A549 (cell line): ENCODE data around the gene EPB41L4B. TPM values are rescaled to one million over a fixed set of nuclear protein-coding genes. Genes with fewer than 3 reads are reported as not detected.
A peak's percentile ranks its signal among the peaks of the same experiment; 100 is the strongest.

Experiments used
- ATAC-seq, 2 experiments: fragments of 200-7000 bp in 1 of 2; fragments of >200 bp in 1 of 2; cut with Nextera tagmentation in 1 of 2; cut with Tn5 transposase in 1 of 2; 3 replicates each; pipeline versions ENCODE4 v1.8.0 to v1.9.1; 2018 to 2020; ENCODE audit warnings: mild to moderate bottlenecking in 1 of 2, moderate library complexity in 1 of 2
- CTCF ChIA-PET: fragments of 300-600 bp; sonication (Branson Sonifier 250); formaldehyde crosslinking; extraction: SDS; loops from one replicate; lab custom pipeline; 2021; ENCODE audit warnings: antibody characterized with exemption, inconsistent platforms; lab: Yijun Ruan, JAX
- POLR2A ChIA-PET: fragments of 350-600 bp; formaldehyde crosslinking; extraction: SDS; loops from one replicate; lab custom pipeline; 2021; ENCODE audit warnings: antibody characterized with exemption, inconsistent platforms; lab: Yijun Ruan, JAX
- DNase-seq, 2 experiments: peaks; one replicate each; pipeline versions ENCODE4 v3.0.0 to v3.0.0-alpha.2; 2011 to 2016; ENCODE audit warnings: low read depth in 1 of 2, low spot score in 1 of 2
- FAIRE-seq: peaks from 2 replicates; lab custom pipeline; 2011; peaks lifted over from hg19 to GRCh38; lab: Jason Lieb, UNC
- H3K27ac ChIP-seq, 2 experiments: fragments of >200 bp; sonication (Bioruptor Twin); formaldehyde crosslinking; 3 replicates each; pipeline ENCODE4 v1.5.1; 2016 to 2017
- H3K4me1 ChIP-seq: fragments of >200 bp; sonication (Bioruptor Twin); formaldehyde crosslinking; 3 replicates; pipeline ENCODE4 v1.6.1; 2016
- H3K4me2 ChIP-seq: fragments of >200 bp; sonication (Bioruptor Twin); formaldehyde crosslinking; 3 replicates; pipeline ENCODE4 v1.6.1; 2016
- H3K4me3 ChIP-seq: fragments of >200 bp; sonication (Bioruptor Twin); formaldehyde crosslinking; 3 replicates; pipeline ENCODE4 v1.5.1; 2016
- H3K9me3 ChIP-seq: fragments of >200 bp; sonication (Bioruptor Twin); formaldehyde crosslinking; 3 replicates; pipeline ENCODE4 v1.6.1; 2016
- BHLHE40 ChIP-seq: IDR thresholded peaks from 2 replicates; pipeline ENCODE4 v1.6.1; 2012; ENCODE audit warnings: low read depth, low read length, inconsistent platforms
- CBX8 ChIP-seq: fragments of 200-600 bp; sonication (generic); IDR thresholded peaks from 2 replicates; pipeline ENCODE4 v1.6.1; 2016
- CEBPB ChIP-seq, 2 experiments: fragments of >200 bp in 1 of 2; sonication (Bioruptor Twin) in 1 of 2; formaldehyde crosslinking in 1 of 2; IDR thresholded peaks; 2 replicates each; pipeline ENCODE4 v1.6.1; 2012 to 2016
- CHD4 ChIP-seq: fragments of 200-600 bp; sonication (generic); IDR thresholded peaks from 2 replicates; pipeline ENCODE4 v1.6.1; 2016; ENCODE audit warnings: antibody characterized with exemption, mild to moderate bottlenecking, borderline replicate concordance
- EHF ChIP-seq: fragments of 250-450 bp; sonication (Bioruptor Pico); IDR thresholded peaks from 2 replicates; pipeline ENCODE4 v1.5.0; 2020; ENCODE audit warnings: mild to moderate bottlenecking
- EHMT2 ChIP-seq: fragments of 200-600 bp; sonication (generic); IDR thresholded peaks from 2 replicates; pipeline ENCODE4 v1.6.1; 2016; ENCODE audit warnings: antibody characterized with exemption, low read depth, mild to moderate bottlenecking, moderate library complexity
- HEYL ChIP-seq: fragments of 250-450 bp; sonication (Bioruptor Pico); IDR thresholded peaks from 2 replicates; pipeline ENCODE4 v1.8.0; 2021; ENCODE audit warnings: mild to moderate bottlenecking, moderate library complexity
- HOXB5 ChIP-seq: fragments of 250-450 bp; sonication (Bioruptor Pico); IDR thresholded peaks from 2 replicates; pipeline ENCODE4 v1.5.0; 2020; ENCODE audit warnings: mild to moderate bottlenecking, moderate library complexity
- JUN ChIP-seq, 2 experiments: fragments of >200 bp; sonication (Bioruptor Twin); formaldehyde crosslinking; IDR thresholded peaks; 2 replicates in 1 of 2; 3 replicates in 1 of 2; pipeline ENCODE4 v1.6.1; 2016 to 2017
- PHF8 ChIP-seq: fragments of 200-600 bp; sonication (generic); IDR thresholded peaks from 2 replicates; pipeline ENCODE4 v1.6.1; 2016; ENCODE audit warnings: low read depth, mild to moderate bottlenecking, antibody characterized with exemption, moderate library complexity, borderline replicate concordance
- POLR2AphosphoS2 ChIP-seq: conservative IDR thresholded peaks from 2 replicates; pipeline ENCODE4 v1.6.1; 2012; ENCODE audit warnings: low read length, improper control_type of control experiment, inconsistent platforms
- RAD21 ChIP-seq, 2 experiments: fragments of >200 bp in 1 of 2; sonication (Bioruptor Twin) in 1 of 2; formaldehyde crosslinking in 1 of 2; IDR thresholded peaks in 1 of 2; conservative IDR thresholded peaks in 1 of 2; 2 replicates in 1 of 2; 3 replicates in 1 of 2; pipeline ENCODE4 v1.6.1; 2012 to 2018; ENCODE audit warnings: inconsistent platforms in 1 of 2
- RCOR1 ChIP-seq: fragments of 150-350 bp; IDR thresholded peaks from 2 replicates; pipeline ENCODE4 v1.6.1; 2014; ENCODE audit warnings: antibody characterized with exemption, low read length, low read depth
- RNF2 ChIP-seq: fragments of 200-600 bp; sonication (generic); IDR thresholded peaks from 2 replicates; pipeline ENCODE4 v1.6.1; 2016; ENCODE audit warnings: low read depth, mild to moderate bottlenecking, antibody characterized with exemption, moderate library complexity, borderline replicate concordance
- SREBF2 ChIP-seq: fragments of 450-650 bp; IDR thresholded peaks from 2 replicates; pipeline ENCODE4 v1.6.1; 2014; ENCODE audit warnings: mild to moderate bottlenecking, moderate library complexity
- TFCP2L1 ChIP-seq: fragments of 250-450 bp; sonication (Bioruptor Pico); IDR thresholded peaks from 2 replicates; pipeline ENCODE4 v1.5.0; 2021; ENCODE audit warnings: mild to moderate bottlenecking
- ZNF302 ChIP-seq: fragments of 250-450 bp; sonication (Bioruptor Pico); IDR thresholded peaks from 2 replicates; pipeline ENCODE4 v1.9.0; 2021; ENCODE audit warnings: inconsistent platforms, mild to moderate bottlenecking, moderate library complexity
- WGBS: methylation state at CpG from one replicate; pipeline ENCODE4 v1.1.6; 2017; ENCODE audit errors: missing lambda C conversion rate; 5-methylcytosine and 5-hydroxymethylcytosine counted together
- polyA plus RNA-seq, 4 experiments: library from polyadenylated mRNA; depleted of rRNA in 3 of 4; stranded (reverse); fragments of >200 nt; fragmentation: RNase III in 1 of 4; extraction: RNeasy Plus Mini Kit Qiagen cat#74134 plus additional on column Dnase treatment in 1 of 4; gene quantifications; 2 replicates in 3 of 4; 3 replicates in 1 of 4; pipeline ENCODE4 v1.2.3, GENCODE V29; 2011 to 2017
- TF ChIP-seq, protein P1 (sequence below): fragments of 250-450 bp; sonication (Bioruptor Pico); IDR thresholded peaks from 2 replicates; pipeline ENCODE4 v1.5.0; 2021; ENCODE audit warnings: mild to moderate bottlenecking, moderate library complexity, borderline replicate concordance
- TF ChIP-seq, protein P2 (sequence below): fragments of 150-350 bp; IDR thresholded peaks from 2 replicates; pipeline ENCODE4 v1.6.1; 2014; ENCODE audit warnings: low read depth, mild to moderate bottlenecking, low read length
- TF ChIP-seq, protein P3 (sequence below): fragments of >200 bp; sonication (Bioruptor Twin); formaldehyde crosslinking; IDR thresholded peaks from 2 replicates; pipeline ENCODE4 v1.6.1; 2016

Gene EPB41L4B
- polyA plus RNA-seq, 2 of the 4 experiments (the other 2 are of a cell fraction) = 7.9 to 22.0 TPM

DNA sequence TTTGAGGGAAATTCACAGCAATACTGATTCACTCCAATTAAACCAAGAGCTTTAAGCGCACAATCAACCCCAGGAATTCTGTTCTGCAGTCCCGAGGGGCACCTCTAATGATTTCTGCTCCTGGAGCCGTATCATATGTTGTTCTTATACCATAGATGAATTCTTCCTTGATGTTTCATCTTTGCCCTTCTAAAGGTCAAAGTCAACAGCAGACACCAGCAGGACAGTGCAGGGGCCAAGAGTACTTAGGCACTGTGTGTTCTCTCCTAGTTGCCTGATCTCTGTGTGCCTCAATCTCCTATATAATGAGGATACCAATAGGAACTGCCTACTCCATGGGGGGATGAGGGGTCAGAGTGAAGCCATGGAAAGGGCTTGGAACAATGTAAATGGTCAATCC lies 16.5 kb downstream of the EPB41L4B start:
- no peak for DNase-seq
- H3K4me3 ChIP-seq = no peak overlapping the region
- 52% methylated on average over 3 of the region's 3 CpGs for WGBS
- no peak for ATAC-seq
- H3K27ac ChIP-seq = peak overlapping the region in 1 of 2 experiments; percentile 1; a peak in 1 of 6 replicates
- no peak for TF ChIP-seq PHF8
- TF ChIP-seq RNF2 = no peak
- no peak for TF ChIP-seq CBX8
- TF ChIP-seq CHD4 = no peak
- TF ChIP-seq CEBPB (IDR thresholded peaks at IDR 0.05) = no peak
- no peak for TF ChIP-seq POLR2AphosphoS2
- TF ChIP-seq, protein P1, sequence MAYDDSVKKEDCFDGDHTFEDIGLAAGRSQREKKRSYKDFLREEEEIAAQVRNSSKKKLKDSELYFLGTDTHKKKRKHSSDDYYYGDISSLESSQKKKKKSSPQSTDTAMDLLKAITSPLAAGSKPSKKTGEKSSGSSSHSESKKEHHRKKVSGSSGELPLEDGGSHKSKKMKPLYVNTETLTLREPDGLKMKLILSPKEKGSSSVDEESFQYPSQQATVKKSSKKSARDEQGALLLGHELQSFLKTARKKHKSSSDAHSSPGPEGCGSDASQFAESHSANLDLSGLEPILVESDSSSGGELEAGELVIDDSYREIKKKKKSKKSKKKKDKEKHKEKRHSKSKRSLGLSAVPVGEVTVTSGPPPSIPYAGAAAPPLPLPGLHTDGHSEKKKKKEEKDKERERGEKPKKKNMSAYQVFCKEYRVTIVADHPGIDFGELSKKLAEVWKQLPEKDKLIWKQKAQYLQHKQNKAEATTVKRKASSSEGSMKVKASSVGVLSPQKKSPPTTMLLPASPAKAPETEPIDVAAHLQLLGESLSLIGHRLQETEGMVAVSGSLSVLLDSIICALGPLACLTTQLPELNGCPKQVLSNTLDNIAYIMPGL (CRISPR knock-in tag) = no peak
- TF ChIP-seq HOXB5 (CRISPR knock-in tag) = no peak
- no peak for TF ChIP-seq HEYL (CRISPR knock-in tag)
- no peak for TF ChIP-seq JUN (IDR thresholded peaks at IDR 0.05)
- TF ChIP-seq SREBF2 = no peak
- TF ChIP-seq, protein P2, sequence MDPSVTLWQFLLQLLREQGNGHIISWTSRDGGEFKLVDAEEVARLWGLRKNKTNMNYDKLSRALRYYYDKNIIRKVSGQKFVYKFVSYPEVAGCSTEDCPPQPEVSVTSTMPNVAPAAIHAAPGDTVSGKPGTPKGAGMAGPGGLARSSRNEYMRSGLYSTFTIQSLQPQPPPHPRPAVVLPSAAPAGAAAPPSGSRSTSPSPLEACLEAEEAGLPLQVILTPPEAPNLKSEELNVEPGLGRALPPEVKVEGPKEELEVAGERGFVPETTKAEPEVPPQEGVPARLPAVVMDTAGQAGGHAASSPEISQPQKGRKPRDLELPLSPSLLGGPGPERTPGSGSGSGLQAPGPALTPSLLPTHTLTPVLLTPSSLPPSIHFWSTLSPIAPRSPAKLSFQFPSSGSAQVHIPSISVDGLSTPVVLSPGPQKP = no peak
- TF ChIP-seq, all 56 proteins: peak for 0
- Histone ChIP-seq H3K9me3 (no peaks in the 10 kb centered on the region), H3K4me2 (peak overlapping the region; percentile 39), H3K4me1 (peaks cover 39% of the 10 kb centered on the region)
- FAIRE-seq = no peak
- POLR2A ChIA-PET = no interaction called here
- CTCF ChIA-PET = interaction anchor here (1.0 to 2.6 kb wide), 6 partner anchors 12 to 121 kb away, joined by 3 to 6 read pairs (median 4); no protein-coding TSS in a partner anchor

DNA sequence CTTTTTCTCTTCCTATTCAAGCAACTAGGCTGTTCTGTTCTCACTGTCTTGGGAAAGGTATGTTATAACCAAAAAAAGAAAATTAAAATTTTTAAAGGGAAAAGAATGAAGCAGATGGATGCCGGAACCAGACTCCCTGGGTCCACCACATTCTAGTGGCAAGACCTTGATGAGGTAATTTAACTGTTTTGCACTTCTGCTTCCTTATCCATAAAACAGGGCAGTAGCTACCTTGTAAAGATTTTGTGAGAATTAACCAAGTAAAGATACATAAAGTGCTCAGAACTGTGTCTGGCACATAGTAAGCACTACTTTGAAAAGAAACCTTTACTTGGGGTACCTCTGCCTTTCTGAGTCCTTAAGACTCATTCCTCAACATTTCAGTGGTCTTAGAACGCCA lies 17.0 kb downstream of the EPB41L4B start:
- ATAC-seq (no peak), DNase-seq (no peak), FAIRE-seq (no peak)
- no peak overlapping the region for H3K4me3 ChIP-seq
- TF ChIP-seq ZNF302 (no peak), JUN (IDR thresholded peaks at IDR 0.05) (no peak), BHLHE40 (no peak), EHF (CRISPR knock-in tag) (no peak), RCOR1 (no peak), POLR2AphosphoS2 (no peak), RAD21 (conservative IDR thresholded peaks at IDR 0.05 in 1 of 2, IDR thresholded peaks at IDR 0.05 in 1 of 2) (no peak)
- H3K9me3 ChIP-seq = no peaks in the 10 kb centered on the region
- CTCF ChIA-PET = interaction anchor here (1.0 to 2.6 kb wide), 6 partner anchors 13 to 121 kb away, joined by 3 to 6 read pairs (median 4); no protein-coding TSS in a partner anchor
- peak overlapping the region; percentile 39 for H3K4me2 ChIP-seq
- WGBS = 95% methylated on average over 2 of the region's 2 CpGs
- 0 out of 6 replicates have a peak overlapping the region, but pooled peaks of 1 of the 2 experiments have one; percentile 1 for H3K27ac ChIP-seq
- POLR2A ChIA-PET = no interaction called here
- H3K4me1 ChIP-seq = peaks cover 37% of the 10 kb centered on the region

DNA sequence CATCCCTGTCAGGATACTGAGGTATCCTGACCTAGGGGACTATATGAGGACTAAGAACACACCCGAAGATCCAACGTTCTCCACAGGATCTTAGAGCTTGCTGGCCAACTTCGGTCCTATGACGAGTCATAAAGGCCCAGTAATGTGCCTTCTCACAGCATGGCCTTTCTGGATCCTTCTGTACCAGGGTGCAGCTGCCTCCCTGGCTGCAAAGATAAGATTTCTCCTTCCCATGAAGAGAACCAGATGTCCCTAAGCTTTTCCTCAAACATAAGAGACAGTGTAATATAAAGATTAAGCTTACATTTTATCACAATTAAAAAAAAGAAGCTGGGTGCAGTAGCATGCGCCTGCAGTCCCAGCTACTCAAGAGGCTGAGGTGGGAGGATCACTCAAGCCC lies 18.3 kb downstream of the EPB41L4B start:
- FAIRE-seq (no peak), ATAC-seq (no peak), DNase-seq (no peak)
- H3K4me2 ChIP-seq = no peak overlapping the region
- WGBS = 82% methylated on average over 5 of the region's 5 CpGs
- TF ChIP-seq EHMT2 (no peak), TFCP2L1 (CRISPR knock-in tag) (no peak)
- TF ChIP-seq, protein P3, sequence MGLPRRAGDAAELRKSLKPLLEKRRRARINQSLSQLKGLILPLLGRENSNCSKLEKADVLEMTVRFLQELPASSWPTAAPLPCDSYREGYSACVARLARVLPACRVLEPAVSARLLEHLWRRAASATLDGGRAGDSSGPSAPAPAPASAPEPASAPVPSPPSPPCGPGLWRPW = no peak
- H3K9me3 ChIP-seq = no peaks in the 10 kb centered on the region
- no peak overlapping the region for H3K4me3 ChIP-seq
- no peak overlapping the region for H3K27ac ChIP-seq
- ChIA-PET CTCF (interaction anchor here (0.6 to 1.3 kb wide), 5 partner anchors 11 to 100 kb away, joined by 3 to 4 read pairs (median 3); no protein-coding TSS in a partner anchor), POLR2A (no interaction called here)
- peaks cover 40% of the 10 kb centered on the region for H3K4me1 ChIP-seq
